MM.1S (cell line): ENCODE data around the gene VPS35L.

ENCODE experiments used
- DNase-seq: peaks from one replicate; pipeline ENCODE4 v3.0.0-alpha.2; 2015
- H2AFZ ChIP-seq: fragments of 300-600 bp; sonication (generic); 2 replicates; pipeline ENCODE4 v1.6.0; 2016; ENCODE audit warnings: antibody characterized with exemption, low read length
- H3F3A ChIP-seq: fragments of 300-600 bp; sonication (generic); 2 replicates; pipeline ENCODE4 v1.6.1; 2016; ENCODE audit warnings: mild to moderate bottlenecking, antibody characterized with exemption, low read length, moderate library complexity, mixed read lengths; ENCODE audit not compliant: insufficient read depth
- H3K27ac ChIP-seq: fragments of 300-600 bp; sonication (generic); 2 replicates; pipeline ENCODE4 v1.5.1; 2016; ENCODE audit warnings: mild to moderate bottlenecking, low read length
- H3K27me3 ChIP-seq: fragments of 300-600 bp; sonication (generic); replicated peaks from 2 replicates; pipeline ENCODE4 v1.6.0; 2016; ENCODE audit warnings: low read length; ENCODE audit not compliant: insufficient read depth
- H3K36me3 ChIP-seq: fragments of 300-600 bp; sonication (generic); replicated peaks from 2 replicates; pipeline ENCODE4 v1.6.1; 2016; ENCODE audit warnings: mild to moderate bottlenecking, low read length, mixed read lengths; ENCODE audit not compliant: insufficient read depth
- H3K4me1 ChIP-seq: fragments of 300-600 bp; sonication (generic); 2 replicates; pipeline ENCODE4 v1.6.1; 2016; ENCODE audit warnings: low read length, mixed read lengths
- H3K4me2 ChIP-seq: fragments of 300-600 bp; sonication (generic); 2 replicates; pipeline ENCODE4 v1.6.0; 2016; ENCODE audit warnings: low read depth, low read length
- H3K4me3 ChIP-seq: fragments of 300-600 bp; sonication (generic); 2 replicates; pipeline ENCODE4 v1.5.1; 2016; ENCODE audit warnings: low read length, mixed read lengths
- H3K79me2 ChIP-seq: fragments of 300-600 bp; sonication (generic); 2 replicates; pipeline ENCODE4 v1.6.1; 2016; ENCODE audit warnings: mixed run types, low read length, mixed read lengths
- H3K9ac ChIP-seq: fragments of 300-600 bp; sonication (generic); 2 replicates; pipeline ENCODE4 v1.6.1; 2016; ENCODE audit warnings: low read length, mixed read lengths
- H3K9me2 ChIP-seq: fragments of 300-600 bp; sonication (generic); replicated peaks from 2 replicates; pipeline ENCODE4 v1.6.1; 2016; ENCODE audit warnings: mild to moderate bottlenecking, low read length, mixed read lengths; ENCODE audit not compliant: insufficient read depth
- H3K9me3 ChIP-seq: fragments of 300-600 bp; sonication (generic); replicated peaks from 2 replicates; pipeline ENCODE4 v1.6.1; 2016; ENCODE audit warnings: mild to moderate bottlenecking, low read length, mixed read lengths; ENCODE audit not compliant: insufficient read depth
- H4K20me1 ChIP-seq: fragments of 300-600 bp; sonication (generic); 2 replicates; pipeline ENCODE4 v1.6.1; 2016; ENCODE audit warnings: mild to moderate bottlenecking, low read length, moderate library complexity, mixed read lengths; ENCODE audit not compliant: insufficient read depth
- CTCF ChIP-seq: fragments of 300-600 bp; sonication (generic); IDR thresholded peaks from 2 replicates; pipeline ENCODE4 v1.5.1; 2016; ENCODE audit warnings: antibody characterized with exemption, low read length, mixed read lengths
- EZH2 ChIP-seq: fragments of 300-600 bp; sonication (generic); optimal IDR thresholded peaks from 2 replicates; pipeline ENCODE3; 2017; ENCODE audit warnings: low read depth, mild to moderate bottlenecking, antibody characterized with exemption, low read length, mixed read lengths
- EZH2phosphoT487 ChIP-seq: fragments of 300-600 bp; sonication (generic); IDR thresholded peaks from 2 replicates; pipeline ENCODE4 v1.6.1; 2018; ENCODE audit warnings: antibody characterized with exemption, low read length

VPS35L gene

DNA sequence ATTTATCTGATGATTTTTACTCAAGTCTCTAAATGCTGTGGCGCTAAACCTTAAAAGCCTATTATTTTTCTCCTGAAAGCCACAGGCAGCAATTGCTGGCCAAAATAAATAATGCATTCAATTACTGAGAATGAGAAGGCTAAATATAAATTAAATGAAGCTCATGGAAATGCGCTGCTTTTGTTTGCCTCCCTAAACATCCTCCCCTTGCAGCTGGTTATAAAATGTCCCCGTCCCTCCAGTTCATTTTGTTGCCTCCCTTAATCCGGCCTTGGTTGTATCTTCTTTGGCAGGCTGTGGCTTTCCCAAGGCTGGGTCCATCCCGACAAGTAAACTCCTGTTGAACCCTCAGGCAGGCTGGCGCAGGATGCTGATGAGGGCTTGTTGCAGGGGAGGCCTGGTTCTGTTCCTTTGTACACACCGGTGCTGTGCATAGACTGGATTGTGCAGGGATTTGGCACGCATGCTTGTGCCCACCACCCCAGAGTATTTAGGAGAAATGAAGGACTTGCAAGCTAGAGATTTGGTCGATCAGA lies 99.8 kb downstream of the VPS35L start:
- Histone ChIP-seq H3K9ac (no peak overlapping the region), H3K27me3 (no peaks in the 10 kb centered on the region), H4K20me1 (no peaks in the 10 kb centered on the region), H3K79me2 (no peaks in the 10 kb centered on the region), H3K9me2 (no peaks in the 10 kb centered on the region), H2AFZ (no peak overlapping the region), H3F3A (no peaks in the 10 kb centered on the region), H3K27ac (no peak overlapping the region), H3K36me3 (no peaks in the 10 kb centered on the region), H3K4me2 (no peak overlapping the region), H3K9me3 (no peaks in the 10 kb centered on the region), H3K4me1 (no peaks in the 10 kb centered on the region), H3K4me3 (no peak overlapping the region)
- DNase-seq, result no peak
- TF ChIP-seq CTCF (no peak), EZH2phosphoT487 (no peak), EZH2 (no peak)

DNA sequence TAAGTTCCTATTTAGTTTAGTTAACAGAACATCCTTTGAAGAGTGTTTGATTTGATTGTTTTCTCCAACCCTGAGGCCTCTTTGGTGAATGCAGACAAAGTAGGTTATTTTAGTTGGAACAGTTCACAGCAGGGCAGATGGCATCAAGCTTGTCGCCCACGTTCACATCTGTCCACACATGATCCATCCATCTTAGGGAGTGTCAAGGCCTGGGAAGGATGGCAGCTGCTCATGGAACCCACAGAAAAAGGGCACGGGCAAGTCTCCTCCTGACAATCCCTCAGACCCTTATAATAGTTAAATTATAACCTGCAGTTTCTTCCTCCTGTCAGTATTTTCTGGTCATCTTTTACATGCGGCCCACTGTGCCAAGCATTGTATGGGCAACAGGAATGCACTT lies 102.3 kb downstream of the VPS35L start:
- H3K36me3 ChIP-seq, result no peaks in the 10 kb centered on the region
- H3K9ac ChIP-seq, result no peak overlapping the region
- no peaks in the 10 kb centered on the region for H3F3A ChIP-seq
- no peak overlapping the region for H3K4me2 ChIP-seq
- no peak overlapping the region for H3K4me3 ChIP-seq
- H3K4me1 ChIP-seq, result no peaks in the 10 kb centered on the region
- DNase-seq, result no peak
- no peaks in the 10 kb centered on the region for H4K20me1 ChIP-seq
- no peaks in the 10 kb centered on the region for H3K27me3 ChIP-seq
- H3K9me3 ChIP-seq, result no peaks in the 10 kb centered on the region
- no peak overlapping the region for H3K27ac ChIP-seq
- TF ChIP-seq EZH2phosphoT487 (no peak), EZH2 (no peak), CTCF (no peak)
- no peaks in the 10 kb centered on the region for H3K79me2 ChIP-seq
- no peaks in the 10 kb centered on the region for H3K9me2 ChIP-seq
- no peak overlapping the region for H2AFZ ChIP-seq

- Histone ChIP-seq H3K4me3 (no peak overlapping the region), H3F3A (no peaks in the 10 kb centered on the region), H3K79me2 (no peaks in the 10 kb centered on the region), H3K9ac (no peak overlapping the region), H4K20me1 (no peaks in the 10 kb centered on the region), H2AFZ (no peak overlapping the region), H3K27me3 (no peaks in the 10 kb centered on the region), H3K9me2 (no peaks in the 10 kb centered on the region), H3K36me3 (no peaks in the 10 kb centered on the region), H3K9me3 (no peaks in the 10 kb centered on the region), H3K4me1 (no peaks in the 10 kb centered on the region), H3K4me2 (no peak overlapping the region), H3K27ac (no peak overlapping the region)
- no peak for TF ChIP-seq EZH2phosphoT487
- TF ChIP-seq CTCF, result no peak
- TF ChIP-seq EZH2, result no peak
- no peak for DNase-seq
These were observed 104.1 kb downstream of the VPS35L start for GRCh38 chr16:19659554-19659953.
